ENCODE measurements around the gene ATXN2. TPM values are rescaled to one million over a fixed set of nuclear protein-coding genes. Genes with fewer than 3 reads are reported as not detected.
A peak's percentile ranks its signal among the peaks of the same experiment; 100 is the strongest.

The ATXN2 gene
- total RNA-seq, 2 donors from 2014 or later = 37.1 to 55.4 TPM

DNA sequence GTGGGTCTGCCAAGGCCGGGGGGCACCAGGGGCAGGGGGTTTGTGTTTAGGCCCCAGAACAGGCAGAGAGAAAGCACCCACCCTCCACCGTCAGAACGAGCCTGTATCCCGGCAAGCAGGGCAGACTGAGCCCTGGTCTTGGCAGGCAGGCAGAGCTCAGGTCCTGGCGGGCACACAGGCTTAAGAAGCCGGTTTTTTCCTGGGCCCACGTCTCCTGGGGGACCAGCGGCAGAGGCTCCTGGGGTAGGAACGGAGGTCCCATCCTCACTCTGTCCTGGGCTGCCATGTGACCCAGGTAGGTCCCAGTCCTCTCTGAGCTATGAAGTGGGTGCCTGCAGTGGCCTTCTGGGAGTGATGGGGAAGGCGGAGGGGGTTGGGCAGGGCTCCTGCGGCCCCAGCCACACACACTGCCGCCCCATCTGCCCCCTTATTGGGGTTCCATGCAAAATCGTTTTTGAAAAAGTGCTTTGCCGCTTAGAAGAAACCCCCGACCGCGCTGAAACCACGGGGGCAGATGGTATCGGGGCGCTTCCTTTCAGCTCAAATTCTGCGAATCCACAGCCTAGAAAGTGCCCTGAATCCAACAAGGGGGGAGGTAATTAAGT, 169.2 kb downstream of the ATXN2 start:
- Histone ChIP-seq H3K27me3 (no peaks in the 10 kb centered on the region), H3K9me3 (no peaks in the 10 kb centered on the region), H3K4me3 (no peak overlapping the region), H3K4me1 (peaks cover 36% of the 10 kb centered on the region), H3K36me3 (replicated peaks in 1 of 2; ENCODE audit: insufficient read depth in 1 of 2, low read depth in 2 of 2) (no peaks in the 10 kb centered on the region), H3K27ac (peak overlapping the region in 2 of 4 donors; percentile 38)
- intact Hi-C loops (cut with DNase I) = no loop called here
- ATAC-seq (no peak), DNase-seq (no peak)
- 62 to 79% methylated on average over 10 to 19 of the region's 21 CpGs for WGBS, 2 donors
- TF ChIP-seq, protein P1, sequence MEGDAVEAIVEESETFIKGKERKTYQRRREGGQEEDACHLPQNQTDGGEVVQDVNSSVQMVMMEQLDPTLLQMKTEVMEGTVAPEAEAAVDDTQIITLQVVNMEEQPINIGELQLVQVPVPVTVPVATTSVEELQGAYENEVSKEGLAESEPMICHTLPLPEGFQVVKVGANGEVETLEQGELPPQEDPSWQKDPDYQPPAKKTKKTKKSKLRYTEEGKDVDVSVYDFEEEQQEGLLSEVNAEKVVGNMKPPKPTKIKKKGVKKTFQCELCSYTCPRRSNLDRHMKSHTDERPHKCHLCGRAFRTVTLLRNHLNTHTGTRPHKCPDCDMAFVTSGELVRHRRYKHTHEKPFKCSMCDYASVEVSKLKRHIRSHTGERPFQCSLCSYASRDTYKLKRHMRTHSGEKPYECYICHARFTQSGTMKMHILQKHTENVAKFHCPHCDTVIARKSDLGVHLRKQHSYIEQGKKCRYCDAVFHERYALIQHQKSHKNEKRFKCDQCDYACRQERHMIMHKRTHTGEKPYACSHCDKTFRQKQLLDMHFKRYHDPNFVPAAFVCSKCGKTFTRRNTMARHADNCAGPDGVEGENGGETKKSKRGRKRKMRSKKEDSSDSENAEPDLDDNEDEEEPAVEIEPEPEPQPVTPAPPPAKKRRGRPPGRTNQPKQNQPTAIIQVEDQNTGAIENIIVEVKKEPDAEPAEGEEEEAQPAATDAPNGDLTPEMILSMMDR (IDR thresholded peaks at IDR 0.05) = no peak
- no peak for TF ChIP-seq POLR2A (IDR thresholded peaks at IDR 0.05)

GRCh38 chr12:111428728-111429175, 170.4 kb downstream of the ATXN2 start:
- Histone ChIP-seq H3K36me3 (replicated peaks in 1 of 2; ENCODE audit: insufficient read depth in 1 of 2, low read depth in 2 of 2) (no peaks in the 10 kb centered on the region), H3K4me1 (peaks cover 24% of the 10 kb centered on the region), H3K27ac (peak overlapping the region in 2 of 4 donors; percentile 28 to 38), H3K4me3 (no peak overlapping the region), H3K27me3 (no peaks in the 10 kb centered on the region), H3K9me3 (no peaks in the 10 kb centered on the region)
- DNase-seq = peak in 1 of 4 donors; percentile 47
- 65 to 67% methylated on average over 21 of the region's 21 CpGs for WGBS, 2 donors
- intact Hi-C loops (cut with DNase I) = no loop called here
- TF ChIP-seq, protein P1 (IDR thresholded peaks at IDR 0.05) = no peak
- TF ChIP-seq POLR2A (IDR thresholded peaks at IDR 0.05) = no peak
- no peak for ATAC-seq

- WGBS, 2 donors = 74 to 90% methylated on average over 4 to 9 of the region's 9 CpGs
- intact Hi-C loops (cut with DNase I) = no loop called here
- peaks cover 18% of the 10 kb centered on the region for H3K4me1 ChIP-seq
These were observed 170.9 kb downstream of the ATXN2 start for GRCh38 chr12:111428081-111428727.

DNA sequence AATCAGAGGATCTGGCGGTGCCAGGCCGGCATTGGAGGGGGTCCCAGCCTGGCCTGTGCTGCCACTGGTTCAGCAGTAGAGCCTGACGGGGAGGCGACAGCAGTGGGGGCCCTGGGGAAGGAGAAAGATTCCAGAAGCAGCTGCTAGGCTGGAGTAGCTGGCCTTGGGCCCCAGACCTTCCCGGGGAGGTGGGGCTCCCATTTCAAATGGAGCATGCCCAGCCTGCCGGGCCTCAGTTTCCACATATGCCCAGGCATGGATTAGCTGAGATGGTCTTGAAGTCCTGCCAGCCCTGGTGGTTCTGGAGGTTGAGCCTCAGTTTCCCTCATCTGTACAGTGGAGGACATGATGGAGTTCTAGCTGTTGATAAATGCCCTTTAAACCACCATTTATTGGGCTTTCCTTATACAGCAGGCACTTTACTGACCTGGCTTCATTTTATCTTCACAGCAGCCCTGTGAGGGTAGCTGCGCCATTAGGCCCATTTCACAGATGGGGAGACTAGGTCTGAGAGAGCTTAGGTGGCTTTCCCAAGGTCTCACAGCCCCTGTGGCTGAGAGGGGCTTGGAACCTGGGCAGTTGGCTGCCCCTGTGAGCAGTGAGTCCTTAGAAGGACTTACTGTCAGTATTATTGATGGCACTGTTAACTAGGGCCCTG, 171.6 kb downstream of the ATXN2 start:
- H3K27ac ChIP-seq = no peak overlapping the region

More at GRCh38 chr12:111428081-111428727, 170.9 kb downstream of the ATXN2 start:
- Histone ChIP-seq H3K27ac (peak overlapping the region in 2 of 4 donors; percentile 28 to 38), H3K36me3 (replicated peaks in 1 of 2; ENCODE audit: insufficient read depth in 1 of 2, low read depth in 2 of 2) (no peaks in the 10 kb centered on the region), H3K27me3 (no peaks in the 10 kb centered on the region), H3K9me3 (no peaks in the 10 kb centered on the region), H3K4me3 (no peak overlapping the region)
- TF ChIP-seq, protein P1 (IDR thresholded peaks at IDR 0.05) = no peak
- no peak for TF ChIP-seq POLR2A (IDR thresholded peaks at IDR 0.05)
- no peak for ATAC-seq
- DNase-seq = no peak

More for the DNA sequence above, 171.6 kb downstream of the ATXN2 start:
- intact Hi-C loops (cut with DNase I) = no loop called here
- H3K4me3 ChIP-seq = no peak overlapping the region
- H3K36me3 ChIP-seq (replicated peaks in 1 of 2; ENCODE audit: insufficient read depth in 1 of 2, low read depth in 2 of 2) = no peaks in the 10 kb centered on the region
- H3K9me3 ChIP-seq = no peaks in the 10 kb centered on the region
- TF ChIP-seq POLR2A (IDR thresholded peaks at IDR 0.05) = no peak
- TF ChIP-seq, protein P1 (IDR thresholded peaks at IDR 0.05) = no peak
- WGBS, 2 donors = 91 to 93% methylated on average over 4 to 7 of the region's 7 CpGs
- ATAC-seq = no peak
- no peaks in the 10 kb centered on the region for H3K27me3 ChIP-seq
- H3K4me1 ChIP-seq = peaks cover 12% of the 10 kb centered on the region
- DNase-seq = no peak

Measured in body of pancreas (tissue), 4 donors.